Measurements from ENCODE around the gene FNDC11.
"Not testable (repeated sequence)": the region's sequence is repeated elsewhere in the genome, so short reads cannot be mapped to it uniquely, and the experiment has no call there.

The FNDC11 gene

GRCh38 chr20:63553933-63554290 lies at the start of gene FNDC11:
Gene FNDC11 (plus strand): TSS chr20:63554159. CDS start chr20:63555664, 1,505 bp downstream.
- no peak for DNase-seq

- DNase-seq: no peak
These were observed 49.3 kb upstream of the FNDC11 start for GRCh38 chr20:63504642-63505041.

- DNase-seq: no peak
These were observed 48.7 kb upstream of the FNDC11 start for GRCh38 chr20:63505281-63505680.

- DNase-seq: no peak
These were observed 48.2 kb upstream of the FNDC11 start for GRCh38 chr20:63505723-63506122.

- no peak for DNase-seq
These were observed 46.7 kb upstream of the FNDC11 start for GRCh38 chr20:63507083-63507743.

- DNase-seq: no peak
These were observed 45.7 kb upstream of the FNDC11 start for GRCh38 chr20:63508072-63508768.

GRCh38 chr20:63509088-63509564 lies 44.8 kb upstream of the FNDC11 start:
- no peak for DNase-seq

GRCh38 chr20:63513207-63513606 lies 40.8 kb upstream of the FNDC11 start:
- DNase-seq: no peak

GRCh38 chr20:63514520-63514919 lies 39.4 kb upstream of the FNDC11 start:
- DNase-seq: not testable (repeated sequence)

GRCh38 chr20:63517376-63518309 lies 36.3 kb upstream of the FNDC11 start:
- DNase-seq: no peak

GRCh38 chr20:63518351-63518861 lies 35.6 kb upstream of the FNDC11 start:
- peak in 1 of 14 donors; percentile 70 for DNase-seq

GRCh38 chr20:63518946-63519667 lies 34.9 kb upstream of the FNDC11 start:
- no peak for DNase-seq

GRCh38 chr20:63519668-63520503 lies 34.1 kb upstream of the FNDC11 start:
- DNase-seq: peak in 5 of 14 donors; percentile 57 to 72 (median 62)

GRCh38 chr20:63520504-63520933 lies 33.4 kb upstream of the FNDC11 start, which contains the start of gene PPDPF:
Gene PPDPF (plus strand): TSS chr20:63520765. CDS start chr20:63521309, 544 bp downstream.
- DNase-seq: peak in 13 of 14 donors; percentile 37 to 89 (median 70)

- peak in 13 of 14 donors; percentile 11 to 85 (median 70) for DNase-seq
These were observed 32.9 kb upstream of the FNDC11 start for GRCh38 chr20:63520934-63521601.

GRCh38 chr20:63521602-63522001 lies 32.4 kb upstream of the FNDC11 start:
- no peak for DNase-seq

GRCh38 chr20:63522091-63522868 lies 31.7 kb upstream of the FNDC11 start:
- no peak for DNase-seq

GRCh38 chr20:63522981-63523611 lies 30.9 kb upstream of the FNDC11 start:
- no peak for DNase-seq

GRCh38 chr20:63525185-63525584 lies 28.8 kb upstream of the FNDC11 start:
- DNase-seq: no peak
